ENCODE data around the gene AP3B1. TPM values are rescaled to one million over a fixed set of nuclear protein-coding genes. Genes with fewer than 3 reads are reported as not detected.

AP3B1 gene
- total RNA-seq, 3 donors from 2014 or later: 48.0 to 63.5 (median 48.2) TPM

DNA sequence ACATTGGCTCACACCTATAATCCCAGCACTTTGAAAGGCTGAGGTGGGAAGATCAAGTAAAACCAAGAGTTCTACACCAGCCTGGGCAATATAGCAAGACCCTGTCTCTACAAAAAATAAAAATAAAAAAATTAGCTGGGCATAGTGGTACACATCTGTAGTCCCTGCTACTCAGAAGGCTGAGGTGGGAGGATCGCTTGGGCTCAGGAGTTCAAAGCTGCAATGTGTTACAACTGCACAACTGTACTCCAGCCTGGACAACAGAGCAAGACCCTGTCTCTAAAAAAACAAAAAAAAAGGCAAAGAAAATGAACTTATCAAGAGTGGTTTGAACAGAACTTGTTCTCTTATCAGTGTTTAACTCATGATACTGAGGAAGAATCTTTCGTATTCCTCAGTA lies 29.3 kb downstream of the AP3B1 start:
- Histone ChIP-seq H3K36me3 (no peaks in the 10 kb centered on the region), H3K9me3 (no peaks in the 10 kb centered on the region), H3K4me3 (no peak overlapping the region), H3K4me1 (no peaks in the 10 kb centered on the region), H3K27ac (no peak overlapping the region), H3K27me3 (no peaks in the 10 kb centered on the region)
- intact Hi-C loops (cut with DNase I; ENCODE audit: low total_unique reads): no loop called here
- TF ChIP-seq POLR2A (IDR thresholded peaks at IDR 0.05) (no peak), POLR2AphosphoS5 (IDR thresholded peaks at IDR 0.05) (no peak), CTCF (IDR thresholded peaks at IDR 0.05) (no peak)
- DNase-seq (ENCODE audit: low spot score in 2 of 2): no peak

GRCh38 chr5:78264600-78264999 lies 29.9 kb downstream of the AP3B1 start:
- intact Hi-C loops (cut with DNase I; ENCODE audit: low total_unique reads): no loop called here
- H3K4me1 ChIP-seq: no peaks in the 10 kb centered on the region
- no peaks in the 10 kb centered on the region for H3K36me3 ChIP-seq
- H3K4me3 ChIP-seq: no peak overlapping the region
- H3K27me3 ChIP-seq: no peaks in the 10 kb centered on the region
- no peak for DNase-seq (ENCODE audit: low spot score in 2 of 2)
- H3K27ac ChIP-seq: no peak overlapping the region
- no peak for TF ChIP-seq POLR2A (IDR thresholded peaks at IDR 0.05)
- no peaks in the 10 kb centered on the region for H3K9me3 ChIP-seq

DNA sequence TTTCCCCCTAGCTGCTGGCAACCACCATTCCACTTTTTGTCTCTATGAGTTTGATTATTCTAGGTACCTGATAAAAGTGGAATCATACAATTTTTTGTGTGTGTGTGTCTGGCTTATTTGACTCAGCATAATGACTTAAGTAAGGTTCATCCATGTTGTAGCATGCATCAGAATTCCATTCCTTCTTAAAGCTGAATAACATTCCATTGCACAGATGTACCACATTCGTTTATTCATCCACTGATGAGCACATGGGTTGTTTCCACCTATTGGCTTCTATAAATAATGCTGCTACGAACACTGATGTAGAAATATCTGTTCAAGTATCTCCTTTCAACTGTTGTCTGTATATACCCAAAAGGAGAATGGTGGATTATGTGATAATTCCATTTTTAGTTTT lies 33.7 kb downstream of the AP3B1 start:
- Histone ChIP-seq H3K27me3 (no peaks in the 10 kb centered on the region), H3K4me1 (no peaks in the 10 kb centered on the region), H3K27ac (no peak overlapping the region), H3K9me3 (no peaks in the 10 kb centered on the region), H3K36me3 (no peaks in the 10 kb centered on the region), H3K4me3 (no peak overlapping the region)
- no peak for TF ChIP-seq CTCF (IDR thresholded peaks at IDR 0.05)
- no peak for TF ChIP-seq POLR2AphosphoS5 (IDR thresholded peaks at IDR 0.05)
- TF ChIP-seq POLR2A (IDR thresholded peaks at IDR 0.05): no peak
- no peak for DNase-seq (ENCODE audit: low spot score in 2 of 2)
- intact Hi-C loops (cut with DNase I; ENCODE audit: low total_unique reads): no loop called here

GRCh38 chr5:78253201-78253600 lies 41.3 kb downstream of the AP3B1 start:
- TF ChIP-seq CTCF (IDR thresholded peaks at IDR 0.05) (no peak), POLR2A (IDR thresholded peaks at IDR 0.05) (no peak), POLR2AphosphoS5 (IDR thresholded peaks at IDR 0.05) (no peak)
- Histone ChIP-seq H3K9me3 (peaks cover 0 to 5% of the 10 kb centered on the region in 2 donors), H3K36me3 (no peaks in the 10 kb centered on the region), H3K4me1 (no peaks in the 10 kb centered on the region), H3K27ac (no peak overlapping the region), H3K4me3 (no peak overlapping the region), H3K27me3 (no peaks in the 10 kb centered on the region)
- intact Hi-C loops (cut with DNase I; ENCODE audit: low total_unique reads): no loop called here
- DNase-seq (ENCODE audit: low spot score in 2 of 2): no peak

GRCh38 chr5:78252715-78253114 lies 41.8 kb downstream of the AP3B1 start:
- no peaks in the 10 kb centered on the region for H3K36me3 ChIP-seq
- TF ChIP-seq POLR2AphosphoS5 (IDR thresholded peaks at IDR 0.05) (no peak), POLR2A (IDR thresholded peaks at IDR 0.05) (no peak), CTCF (IDR thresholded peaks at IDR 0.05) (no peak)
- intact Hi-C loops (cut with DNase I; ENCODE audit: low total_unique reads): no loop called here
- no peak overlapping the region for H3K27ac ChIP-seq
- no peaks in the 10 kb centered on the region for H3K4me1 ChIP-seq
- H3K9me3 ChIP-seq: peaks cover 0 to 5% of the 10 kb centered on the region in 2 donors
- DNase-seq (ENCODE audit: low spot score in 2 of 2): no peak
- no peaks in the 10 kb centered on the region for H3K27me3 ChIP-seq
- no peak overlapping the region for H3K4me3 ChIP-seq
